Activated T-cell treated with anti-CD3 and anti-CD28 coated beads, Interleukin-2, amount 50 U/mL, for 48 hours (primary cell): ENCODE measurements around the gene LAG3.

Source experiments
- DNase-seq, 2 experiments: peaks; one replicate each; pipeline ENCODE4 v3.0.0-alpha.2; 2020

Gene LAG3

GRCh38 chr12:6772726-6773589 lies 638 bp downstream of the LAG3 start:
- no peak for DNase-seq

- peak; percentile 81 to 82 for DNase-seq
Measured at GRCh38 chr12:6773590-6774351, 1.5 kb downstream of the LAG3 start.

GRCh38 chr12:6774499-6775062 lies 2.3 kb downstream of the LAG3 start:
- DNase-seq: peak; percentile 54 to 59

- DNase-seq: no peak
Measured at GRCh38 chr12:6775185-6776174, 3.2 kb downstream of the LAG3 start.

- DNase-seq: no peak
Measured at GRCh38 chr12:6777386-6777785, 5.1 kb downstream of the LAG3 start.

GRCh38 chr12:6778217-6778573 lies 5.9 kb downstream of the LAG3 start:
- no peak for DNase-seq

GRCh38 chr12:6778574-6779550 lies 6.5 kb downstream of the LAG3 start:
- DNase-seq: peak; percentile 94 to 95

- DNase-seq: peak; percentile 46 to 58
Measured at GRCh38 chr12:6779708-6780432, 7.5 kb downstream of the LAG3 start.

GRCh38 chr12:6780573-6780972 lies 8.3 kb downstream of the LAG3 start:
- DNase-seq: peak; percentile 64 to 68

GRCh38 chr12:6782119-6782518 lies 9.8 kb downstream of the LAG3 start:
- no peak for DNase-seq

- no peak for DNase-seq
Measured at GRCh38 chr12:6782850-6783566, 10.7 kb downstream of the LAG3 start.

- DNase-seq: no peak
Measured at GRCh38 chr12:6783828-6784227, 11.5 kb downstream of the LAG3 start.

- no peak for DNase-seq
Measured at GRCh38 chr12:6784296-6784695, 12.0 kb downstream of the LAG3 start.

- no peak for DNase-seq
Measured at GRCh38 chr12:6784761-6785160, 12.4 kb downstream of the LAG3 start.

- DNase-seq: peak in 1 of 2 experiments; percentile 34
Measured at GRCh38 chr12:6786416-6787094, 14.2 kb downstream of the LAG3 start.

GRCh38 chr12:6787309-6787708 lies 15.0 kb downstream of the LAG3 start:
- DNase-seq: no peak

- peak; percentile 84 to 87 for DNase-seq
Measured at GRCh38 chr12:6788972-6789924, 16.9 kb downstream of the LAG3 start, which contains the start of gene CD4. CD4 (plus strand) TSS chr12:6789528; CDS start chr12:6800139, 10,611 bp downstream.
